HG03066 (cell line): ENCODE data around the gene KLHDC7B.

ENCODE experiments used
- ATAC-seq: cut with Tn5 transposase; IDR thresholded peaks from one replicate; pipeline ENCODE4 v1.9.1; 2021; ENCODE audit warnings: low read depth; ENCODE audit not compliant: unreplicated experiment

The KLHDC7B gene

DNA sequence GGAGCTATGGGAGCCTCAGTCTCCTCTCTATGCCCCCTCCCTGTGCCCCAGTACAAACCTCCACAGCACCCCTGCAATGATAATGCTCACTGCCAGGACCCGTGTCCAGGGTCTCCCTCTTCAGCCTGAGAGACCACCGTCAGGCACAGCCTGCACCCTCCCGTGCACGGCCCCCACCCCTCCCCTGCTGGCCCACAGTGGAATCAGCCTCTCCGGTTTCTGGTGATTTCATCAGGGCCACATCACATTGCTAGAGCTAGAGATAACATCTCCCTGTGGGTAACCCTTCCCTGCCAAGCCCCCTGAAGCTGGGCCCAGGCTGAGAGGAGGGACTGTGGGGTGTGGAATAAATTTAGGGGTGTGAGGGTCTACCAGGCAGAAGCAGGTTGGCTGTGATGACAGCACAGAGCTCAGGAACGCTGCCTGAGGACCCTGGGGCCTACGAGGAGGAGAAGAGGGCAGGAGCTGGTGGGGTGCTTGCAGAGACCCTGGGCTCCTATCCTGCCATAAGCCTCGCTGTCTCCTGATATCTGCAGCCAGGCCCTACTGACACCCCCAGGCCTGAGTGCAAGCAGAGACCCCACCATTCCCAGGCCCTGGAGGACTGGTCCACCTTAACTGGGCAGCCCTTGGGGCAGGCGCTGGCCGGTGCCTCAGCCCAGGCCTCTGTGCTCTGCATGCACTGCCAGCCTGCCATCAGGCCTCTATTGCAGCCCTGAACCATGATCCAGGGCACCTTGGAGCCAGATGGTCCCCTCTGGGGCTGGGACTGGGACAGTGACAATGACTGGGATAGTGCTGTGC lies at the start of gene KLHDC7B:
TSS of gene KLHDC7B (plus strand) at position 378 of the 804 bp plus-strand sequence. CDS start at position 723, 345 bp downstream.
- ATAC-seq: no peak

DNA sequence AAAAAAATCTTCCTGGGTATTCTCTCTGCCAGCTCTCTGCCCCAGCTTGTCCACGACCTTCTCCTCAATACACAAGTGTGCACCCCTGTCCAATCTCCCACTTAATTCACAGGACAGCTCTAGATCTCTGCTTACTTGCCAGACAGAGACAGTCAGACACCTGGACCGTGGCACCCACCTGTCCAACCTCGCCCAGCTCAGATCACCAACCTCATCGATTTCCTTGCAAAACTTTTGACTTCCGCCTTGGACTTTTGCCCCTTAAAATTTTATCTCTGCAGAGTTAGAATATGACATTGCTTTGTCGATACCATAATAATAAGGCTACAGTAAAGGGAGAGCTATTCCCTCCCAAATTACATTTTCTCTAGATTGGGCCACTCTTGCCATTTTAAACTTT lies 48.6 kb upstream of the KLHDC7B start:
- no peak for ATAC-seq

DNA sequence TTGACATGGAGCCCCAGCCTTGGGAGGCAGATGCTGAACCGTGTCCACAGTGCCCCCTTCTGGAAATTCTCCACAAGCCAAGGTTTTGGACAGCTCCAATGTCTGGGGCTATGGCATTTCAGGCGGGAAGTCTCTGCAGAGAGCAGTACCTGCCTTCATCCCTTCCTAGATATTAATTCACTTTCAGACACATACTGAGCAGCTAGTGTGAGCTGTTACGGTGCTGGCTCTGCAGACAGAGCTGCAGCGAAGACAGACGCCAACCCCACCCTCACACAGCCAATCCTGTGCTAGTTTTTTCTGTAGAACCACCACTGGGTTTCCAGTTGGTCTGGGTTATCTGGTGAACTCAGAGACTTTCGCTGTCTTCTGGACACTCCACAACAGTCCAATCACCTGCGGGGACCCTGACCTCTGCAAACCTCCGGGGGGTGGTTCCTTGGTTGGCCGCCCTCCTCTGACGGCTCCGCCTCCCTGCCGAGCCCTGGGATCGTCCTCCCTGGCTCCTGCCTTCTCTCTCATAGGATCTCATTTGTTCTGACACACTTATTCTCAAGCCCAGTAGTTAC lies 47.3 kb upstream of the KLHDC7B start:
- no peak for ATAC-seq

DNA sequence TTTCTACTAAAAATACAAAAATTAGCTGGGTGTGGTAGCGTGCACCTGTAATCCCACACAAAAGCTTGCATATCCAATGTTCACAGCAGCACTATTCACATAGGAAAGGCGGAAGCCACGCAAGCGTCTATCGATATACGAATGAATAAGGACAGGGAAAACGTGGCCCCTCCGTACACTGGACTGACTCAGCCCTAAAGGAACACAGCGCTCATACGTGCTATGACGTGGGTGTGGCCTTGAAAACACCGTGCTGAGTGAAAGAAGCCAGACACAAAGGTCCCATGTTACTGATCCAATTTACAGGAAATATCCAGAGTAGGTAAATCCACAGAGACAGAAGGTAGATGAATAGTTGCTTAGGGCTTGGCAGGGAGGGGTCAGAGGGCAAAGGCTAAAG lies 45.2 kb upstream of the KLHDC7B start:
- ATAC-seq: no peak

DNA sequence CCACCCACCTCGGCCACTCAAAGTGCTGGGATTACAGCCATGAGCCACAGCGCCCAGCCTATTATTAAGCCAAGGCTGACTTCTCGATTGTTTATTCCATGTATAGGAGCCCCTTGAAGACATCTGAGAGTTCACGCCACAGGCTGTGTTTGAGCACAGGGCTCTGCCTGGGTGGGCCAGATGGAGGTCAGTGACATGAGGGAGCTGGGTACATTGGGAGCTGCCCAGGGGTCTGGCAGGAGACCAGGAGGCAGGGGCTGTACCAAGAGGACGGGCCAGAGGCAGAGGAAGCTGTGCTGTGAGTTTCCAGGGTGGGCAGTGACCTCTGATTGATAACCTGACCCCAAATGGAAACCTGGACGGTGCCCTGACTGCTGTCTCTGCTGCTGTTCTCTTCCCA lies 43.6 kb upstream of the KLHDC7B start:
- no peak for ATAC-seq

DNA sequence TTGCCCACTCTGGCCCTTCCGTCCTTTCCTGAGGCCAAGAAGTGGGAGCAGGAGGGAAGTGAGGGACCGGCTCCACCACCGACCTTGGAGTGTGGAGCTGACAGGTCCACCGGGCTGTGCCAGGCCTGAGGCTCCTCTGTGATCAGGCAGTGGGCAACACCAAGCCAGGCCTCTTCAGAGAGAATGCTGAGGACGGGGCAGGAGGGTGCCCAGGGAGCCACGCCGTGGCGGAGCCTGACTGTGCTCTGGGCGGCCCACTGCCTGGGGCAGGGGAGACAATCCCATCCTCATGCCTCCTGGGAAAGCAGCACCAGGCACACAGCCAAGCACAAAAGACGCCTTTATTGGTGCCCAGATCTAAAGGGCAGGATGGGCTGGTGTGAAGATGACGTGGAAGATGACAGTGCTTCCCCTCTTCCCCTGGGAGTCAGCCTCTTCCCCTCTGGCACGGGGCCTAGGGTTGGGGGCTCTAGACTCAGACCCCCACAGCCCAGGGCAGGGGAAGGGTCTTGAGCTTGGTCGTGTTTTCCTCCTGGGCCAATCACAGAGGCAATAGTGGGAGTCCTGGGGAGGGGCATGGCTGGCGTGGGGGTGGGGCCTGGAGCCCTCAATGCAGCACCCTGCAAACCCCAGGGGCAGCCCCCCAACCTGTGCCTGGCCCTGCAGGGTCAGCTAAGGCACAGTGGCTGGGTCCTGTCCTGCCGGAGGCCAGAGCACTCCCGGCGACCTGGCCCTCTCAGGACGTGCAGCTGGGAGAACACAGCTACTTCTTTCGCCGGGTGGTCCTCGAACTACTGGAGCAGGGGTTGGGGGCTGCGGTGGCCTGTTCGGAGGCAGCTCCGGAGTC lies 42.8 kb upstream of the KLHDC7B start:
- ATAC-seq: no peak

DNA sequence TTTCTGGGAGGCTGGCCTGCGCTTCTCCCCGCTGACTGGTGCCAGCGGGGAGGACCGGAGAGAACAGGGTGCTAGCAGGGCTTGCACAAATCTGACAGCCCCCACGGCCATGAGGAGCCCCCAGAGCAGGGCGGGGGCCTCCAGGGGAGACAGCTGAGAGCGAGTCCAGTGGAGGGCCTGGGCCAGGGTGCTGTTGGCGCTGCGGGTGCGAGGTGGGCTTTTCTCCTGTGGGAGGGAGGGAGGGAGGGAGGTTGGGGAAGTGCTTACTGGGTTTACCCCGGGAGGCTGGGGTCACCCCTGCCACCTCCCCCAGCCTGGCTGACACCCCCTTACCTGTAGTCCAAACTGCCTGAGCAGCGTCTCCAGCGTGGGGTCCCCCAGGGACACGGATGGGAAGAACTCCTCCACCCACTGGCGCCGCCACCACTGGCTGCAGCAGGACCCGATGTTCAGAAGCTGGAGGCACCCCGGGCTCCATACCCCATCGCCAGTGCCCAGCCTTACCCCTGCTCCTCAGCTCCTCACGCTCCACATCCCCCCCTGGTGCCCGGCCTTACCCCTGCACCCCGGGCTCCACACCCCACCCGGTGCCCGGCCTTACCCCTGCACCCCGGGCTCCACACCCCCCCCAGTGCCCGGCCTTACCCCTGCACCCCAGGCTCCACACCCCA lies 42.1 kb upstream of the KLHDC7B start:
- ATAC-seq: no peak

DNA sequence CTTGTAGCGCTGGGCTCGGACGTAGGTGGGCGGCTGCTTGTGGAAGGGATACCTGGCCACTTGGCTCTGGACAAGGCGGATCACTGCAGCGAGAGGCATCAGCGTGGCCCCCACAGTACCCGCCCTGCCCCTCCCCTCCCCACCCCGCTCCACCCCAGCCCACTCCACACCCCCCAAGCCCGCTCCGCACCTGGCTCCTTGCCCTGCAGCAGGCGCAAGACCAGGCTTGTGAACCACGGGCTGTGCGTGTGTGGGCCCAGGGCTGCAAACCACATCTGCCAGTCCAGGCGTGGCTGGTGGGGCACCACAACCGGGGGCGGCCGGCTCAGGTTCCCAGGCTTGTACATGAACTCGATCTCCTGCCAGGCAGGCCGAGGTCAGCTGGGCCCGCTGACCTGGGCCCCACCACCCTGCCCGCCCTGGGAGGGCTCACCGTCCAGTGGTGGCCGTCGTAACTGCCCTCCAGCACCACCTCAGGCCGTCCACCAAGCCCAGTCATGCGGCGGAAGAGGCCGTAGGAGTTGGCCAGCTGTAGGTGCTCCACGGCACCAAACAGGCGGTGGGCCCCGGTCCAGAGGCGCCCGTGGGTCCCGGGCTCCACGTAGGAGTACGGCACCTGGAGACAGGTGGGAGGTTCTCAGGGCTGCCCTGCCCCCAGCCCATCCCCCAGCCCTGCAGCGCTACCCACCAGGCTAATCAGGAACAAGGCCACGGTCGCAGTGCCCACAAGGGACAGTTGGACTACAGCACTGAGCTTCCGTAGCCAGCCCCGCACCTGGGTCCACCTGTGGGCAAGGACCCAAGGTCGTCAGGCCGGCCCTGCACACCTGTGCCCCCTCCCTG lies 41.1 kb upstream of the KLHDC7B start:
- no peak for ATAC-seq

DNA sequence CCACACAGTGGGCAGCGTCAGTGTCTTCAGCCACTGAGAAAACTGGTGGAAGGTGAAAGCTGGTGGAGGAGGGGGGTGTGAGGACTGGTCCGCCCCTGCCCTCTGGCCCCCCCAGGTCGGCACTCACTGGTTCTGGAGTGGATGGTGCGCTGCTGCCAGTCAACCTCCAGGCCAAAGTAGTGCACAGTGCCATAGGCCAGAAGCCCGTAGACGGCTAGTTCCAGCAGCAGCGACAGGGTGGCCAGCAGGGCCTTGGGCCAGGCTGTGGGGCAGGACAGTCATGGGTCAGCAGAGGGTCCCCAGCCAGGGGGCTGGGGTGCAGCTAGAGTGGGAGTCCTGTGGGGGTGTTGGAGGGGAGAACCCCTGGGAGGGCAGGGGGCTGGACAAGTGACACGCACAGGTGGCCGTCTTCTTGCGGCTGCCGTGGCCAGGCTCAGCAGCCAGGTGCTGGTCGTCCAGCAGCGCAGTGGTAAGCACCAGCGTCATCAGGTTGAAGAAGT lies 40.4 kb upstream of the KLHDC7B start:
- no peak for ATAC-seq

DNA sequence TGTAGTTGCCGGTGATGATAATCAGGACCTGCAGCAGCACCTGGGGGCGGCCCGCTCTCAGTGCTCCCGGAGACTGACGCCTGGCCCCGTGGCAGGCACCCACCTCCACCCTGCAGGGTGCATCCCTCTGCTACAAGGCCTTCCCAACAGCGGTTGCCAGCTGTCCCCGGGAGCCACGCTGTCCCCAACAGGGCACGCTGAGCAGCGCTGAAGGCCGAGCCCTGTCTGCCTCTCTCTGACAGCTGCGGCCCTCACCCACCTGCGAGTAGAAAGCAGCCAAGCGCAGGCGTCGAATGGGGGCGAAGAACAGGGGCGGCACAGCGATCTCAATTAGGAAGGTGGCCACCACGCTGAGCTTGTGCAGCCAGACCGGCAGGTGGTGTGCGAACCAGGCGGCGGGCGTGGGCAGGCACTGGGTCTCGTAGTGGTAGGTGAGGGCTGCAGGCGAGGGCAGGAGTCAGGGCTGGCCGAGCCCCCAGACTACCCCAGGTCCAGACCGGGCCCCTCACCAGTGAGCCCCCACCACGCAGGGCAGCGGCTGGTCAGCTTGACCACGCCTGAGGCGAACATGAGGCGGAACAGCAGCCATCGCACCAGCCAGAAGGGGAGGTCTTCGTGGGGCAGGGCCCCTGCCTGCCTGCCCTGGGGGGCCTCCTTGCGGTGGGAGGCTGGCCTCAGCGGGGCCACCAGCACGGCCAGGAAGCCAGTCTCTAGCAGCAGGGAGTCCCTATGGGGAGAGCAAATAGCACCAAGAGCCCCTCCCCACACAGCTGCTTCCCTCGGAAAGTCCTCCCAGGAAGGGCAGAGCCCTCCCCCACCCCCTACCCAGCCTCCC lies 39.7 kb upstream of the KLHDC7B start:
- no peak for ATAC-seq

DNA sequence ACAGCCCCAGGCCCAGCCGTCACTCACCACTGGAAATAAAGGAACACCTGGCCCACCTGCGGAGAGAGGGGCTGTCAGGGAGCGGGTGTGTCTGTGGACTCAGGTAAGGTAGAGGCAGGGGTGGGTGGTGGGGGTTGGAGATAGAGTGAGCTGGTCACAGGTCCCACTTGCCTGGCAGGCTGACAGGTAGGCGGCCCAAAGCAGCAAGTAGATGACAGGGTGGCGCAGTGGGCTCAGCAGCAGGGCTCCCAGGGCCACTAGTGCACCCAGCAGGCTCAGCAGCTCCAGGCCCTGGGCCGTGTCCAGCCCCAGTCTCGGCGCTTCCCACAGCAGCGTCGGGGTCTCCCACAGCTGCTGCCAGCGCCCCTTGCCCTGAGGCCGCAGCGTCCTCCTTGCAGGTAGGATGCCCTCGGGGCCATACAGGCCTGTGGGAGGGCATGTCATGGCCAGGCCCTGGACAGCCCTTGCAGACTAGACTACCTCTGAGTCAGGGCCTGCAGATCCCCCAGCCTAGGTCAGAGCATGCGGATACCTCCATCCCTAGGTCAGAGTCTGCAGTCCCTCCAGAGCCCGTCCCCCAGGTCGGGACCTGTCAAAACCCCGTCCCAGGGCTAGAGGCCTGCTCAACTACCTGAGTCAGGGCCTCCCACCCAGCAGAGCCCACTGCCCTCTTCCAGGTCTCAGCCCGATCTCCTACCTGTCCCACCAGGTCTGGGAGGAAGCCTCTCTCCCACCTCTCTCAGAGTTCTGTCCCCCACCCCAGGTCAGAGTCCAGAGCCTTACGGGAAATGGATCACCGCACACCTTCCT lies 38.9 kb upstream of the KLHDC7B start:
- ATAC-seq: no peak

DNA sequence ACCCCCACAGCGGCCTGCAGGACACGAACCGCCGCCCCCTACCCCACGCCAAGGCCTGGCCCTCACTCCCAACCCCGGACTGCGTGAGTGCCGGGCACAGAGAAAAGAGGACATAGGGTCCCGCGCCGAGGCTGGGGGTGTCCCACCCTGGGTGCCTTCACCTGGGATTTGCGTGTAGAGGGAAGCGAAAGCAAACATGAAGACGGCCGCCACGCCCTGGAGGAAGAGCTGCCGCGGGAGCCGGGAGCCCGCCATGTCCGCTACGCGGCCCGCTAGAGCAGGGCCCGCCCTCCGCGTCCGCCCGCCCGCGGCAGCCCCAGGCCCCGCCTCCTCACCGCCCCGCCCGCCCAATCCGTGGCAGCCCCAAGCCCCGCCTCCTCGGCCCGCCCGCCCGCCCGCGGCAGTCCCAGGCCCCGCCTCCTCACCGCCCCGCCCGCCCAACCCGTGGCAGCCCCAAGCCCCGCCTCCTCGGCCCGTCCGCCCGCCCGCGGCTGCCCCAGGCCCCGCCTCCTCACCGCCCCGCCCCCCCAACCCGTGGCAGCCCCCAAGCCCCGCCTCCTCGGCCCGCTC lies 38.2 kb upstream of the KLHDC7B start, which contains the start of gene LMF2:
TSS of gene LMF2 (minus strand) at position 282 of the 570 bp plus-strand sequence. CDS start at position 255, 27 bp downstream.
- peak; percentile 54 for ATAC-seq

DNA sequence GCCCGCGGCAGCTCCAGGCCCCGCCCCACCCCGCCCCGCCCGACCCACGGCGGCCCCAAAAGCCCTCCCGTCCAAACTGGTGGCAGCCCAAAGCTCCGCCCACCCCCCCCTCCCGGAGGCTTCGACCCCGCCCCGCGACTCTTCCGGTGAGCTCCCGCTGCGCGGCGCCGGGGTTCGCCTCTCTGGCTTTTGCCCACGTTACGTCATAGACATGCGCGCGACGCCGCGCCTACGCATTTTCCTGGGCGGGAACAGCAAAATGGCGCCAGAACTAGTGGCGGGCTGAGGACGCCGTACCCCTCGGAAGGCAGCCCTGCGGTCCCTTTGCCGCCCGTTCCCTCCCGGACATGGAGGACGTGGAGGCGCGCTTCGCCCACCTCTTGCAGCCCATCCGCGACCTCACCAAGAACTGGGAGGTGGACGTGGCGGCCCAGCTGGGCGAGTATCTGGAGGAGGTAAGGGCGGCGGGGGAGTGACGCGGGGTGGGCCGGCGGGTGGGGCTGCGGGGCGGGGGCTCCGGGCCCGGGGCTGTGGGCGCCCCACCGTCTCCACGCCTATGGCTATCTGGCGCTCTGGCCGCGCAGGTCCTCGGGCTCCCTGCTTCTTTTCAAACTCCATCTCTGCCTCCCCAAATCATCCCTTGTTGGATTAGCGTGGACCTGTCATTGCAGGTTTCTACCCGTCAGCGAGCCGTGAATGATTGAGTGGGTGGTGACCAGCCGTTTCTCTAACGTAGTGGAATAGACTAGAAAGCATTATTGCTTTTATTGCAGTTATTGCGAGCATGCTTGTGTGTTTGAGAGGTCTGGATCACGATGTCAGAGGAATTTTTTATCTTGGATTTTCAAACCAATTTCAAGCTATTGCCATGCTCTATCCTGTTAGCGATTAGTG lies 37.5 kb upstream of the KLHDC7B start, which contains the start of gene NCAPH2:
TSS of gene NCAPH2 (plus strand) at position 234 of the 894 bp plus-strand sequence. CDS start at position 348, 114 bp downstream.
- ATAC-seq: peak; percentile 64

DNA sequence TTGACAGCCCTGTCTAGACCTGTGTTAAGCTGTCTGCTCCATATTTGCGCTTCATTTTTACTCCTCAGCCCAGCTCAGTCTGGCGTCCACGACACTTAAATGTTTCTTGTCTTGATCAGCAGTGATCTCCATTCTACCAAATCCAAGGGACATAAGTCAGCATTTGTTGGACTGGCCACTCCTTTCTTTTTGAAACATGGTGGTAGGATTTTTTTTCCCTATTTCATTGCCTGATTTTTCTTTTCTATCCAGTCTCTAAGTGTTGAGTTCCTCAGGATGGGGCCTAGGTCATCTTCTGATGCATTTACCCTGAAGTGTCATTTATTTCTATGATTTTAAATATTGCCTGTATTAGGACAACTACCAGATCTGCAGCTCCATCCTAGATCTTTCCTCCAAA lies 36.8 kb upstream of the KLHDC7B start:
- ATAC-seq: no peak

DNA sequence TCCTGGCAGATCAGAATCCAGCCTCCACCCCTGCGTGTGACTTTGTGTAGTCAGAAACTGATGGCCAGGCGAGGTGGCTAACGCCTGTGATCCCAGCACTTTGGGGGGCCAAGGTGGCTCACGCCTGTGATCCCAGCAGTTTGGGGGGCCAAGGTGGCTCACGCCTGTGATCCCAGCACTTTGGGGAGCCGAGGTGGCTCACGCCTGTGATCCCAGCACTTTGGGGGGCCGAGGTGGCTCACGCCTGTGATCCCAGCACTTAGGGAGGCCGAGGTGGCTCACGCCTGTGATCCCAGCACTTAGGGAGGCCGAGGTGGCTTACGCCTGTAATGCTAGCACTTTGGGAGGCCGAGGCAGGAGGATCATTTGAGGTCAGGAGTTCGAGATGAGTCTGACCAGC lies 32.5 kb upstream of the KLHDC7B start:
- ATAC-seq: no peak

DNA sequence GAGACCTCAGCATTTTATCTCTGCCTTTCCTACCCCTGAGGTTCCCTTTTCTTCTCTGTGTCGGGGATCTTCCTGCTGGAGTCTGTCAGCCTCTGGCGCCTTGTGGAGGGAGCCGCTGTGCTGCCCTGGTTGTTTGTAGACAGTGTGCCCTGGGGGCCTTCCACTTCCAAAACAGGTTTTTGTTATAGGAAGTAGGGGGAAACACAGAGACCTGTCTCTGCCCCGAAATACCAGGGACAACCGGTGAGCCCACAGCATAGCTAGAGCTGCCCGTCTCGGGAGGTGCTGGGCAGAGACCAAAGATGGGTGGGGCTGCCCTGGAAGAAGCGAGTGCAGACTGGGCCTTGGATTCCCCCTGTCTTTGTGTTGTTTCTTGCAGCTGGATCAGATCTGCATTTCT lies 29.6 kb upstream of the KLHDC7B start:
- ATAC-seq: no peak
